ENCODE measurements around the gene RFX6. TPM values are rescaled to one million over a fixed set of nuclear protein-coding genes. Genes with fewer than 3 reads are reported as not detected.

The RFX6 gene
- total RNA-seq, 6 donors from 2014 or later: 0.11 TPM; not detected in 5

DNA sequence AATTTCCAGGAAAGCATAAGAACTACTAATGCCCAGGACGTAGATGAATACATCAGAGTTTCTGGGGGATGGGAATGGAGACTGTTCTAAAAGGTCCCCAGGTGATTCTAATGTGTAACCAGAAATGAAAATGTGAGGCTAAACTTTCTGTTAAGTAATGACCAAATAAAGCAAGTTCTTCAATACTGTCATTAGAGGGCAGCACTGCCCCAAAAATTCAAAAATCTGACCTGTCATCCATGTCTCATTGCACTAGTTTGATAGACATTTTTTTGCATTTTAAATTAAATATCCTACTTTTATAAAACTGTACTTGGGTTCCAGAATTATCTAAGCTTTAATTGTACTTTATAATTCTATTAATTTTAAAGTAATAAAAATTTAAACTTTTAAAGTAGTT is 94.9 kb downstream of the RFX6 start:
- Histone ChIP-seq H3K27ac (no peak overlapping the region), H3K9me3 (no peaks in the 10 kb centered on the region), H3K4me3 (no peak overlapping the region), H3K36me3 (no peaks in the 10 kb centered on the region), H3K27me3 (no peaks in the 10 kb centered on the region), H3K4me1 (no peaks in the 10 kb centered on the region)
- no peak for DNase-seq
- peak in 1 of 2 donors; percentile 58 for ATAC-seq (ENCODE audit: low FRiP score in 2 of 2)
- 0 to 3% methylated on average over 1 of the region's 1 CpG for WGBS, 2 donors
- TF ChIP-seq EP300 (IDR thresholded peaks at IDR 0.05): no peak
- TF ChIP-seq, protein P1, sequence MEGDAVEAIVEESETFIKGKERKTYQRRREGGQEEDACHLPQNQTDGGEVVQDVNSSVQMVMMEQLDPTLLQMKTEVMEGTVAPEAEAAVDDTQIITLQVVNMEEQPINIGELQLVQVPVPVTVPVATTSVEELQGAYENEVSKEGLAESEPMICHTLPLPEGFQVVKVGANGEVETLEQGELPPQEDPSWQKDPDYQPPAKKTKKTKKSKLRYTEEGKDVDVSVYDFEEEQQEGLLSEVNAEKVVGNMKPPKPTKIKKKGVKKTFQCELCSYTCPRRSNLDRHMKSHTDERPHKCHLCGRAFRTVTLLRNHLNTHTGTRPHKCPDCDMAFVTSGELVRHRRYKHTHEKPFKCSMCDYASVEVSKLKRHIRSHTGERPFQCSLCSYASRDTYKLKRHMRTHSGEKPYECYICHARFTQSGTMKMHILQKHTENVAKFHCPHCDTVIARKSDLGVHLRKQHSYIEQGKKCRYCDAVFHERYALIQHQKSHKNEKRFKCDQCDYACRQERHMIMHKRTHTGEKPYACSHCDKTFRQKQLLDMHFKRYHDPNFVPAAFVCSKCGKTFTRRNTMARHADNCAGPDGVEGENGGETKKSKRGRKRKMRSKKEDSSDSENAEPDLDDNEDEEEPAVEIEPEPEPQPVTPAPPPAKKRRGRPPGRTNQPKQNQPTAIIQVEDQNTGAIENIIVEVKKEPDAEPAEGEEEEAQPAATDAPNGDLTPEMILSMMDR (IDR thresholded peaks at IDR 0.05): peak in 5 of 6 experiments; percentile 10 to 40 (median 29)

GRCh38 chr6:116973976-116974375 is 96.9 kb downstream of the RFX6 start:
- DNase-seq (no peak), ATAC-seq (ENCODE audit: low FRiP score in 2 of 2) (no peak)
- H3K27me3 ChIP-seq: no peaks in the 10 kb centered on the region
- H3K27ac ChIP-seq: no peak overlapping the region
- H3K4me1 ChIP-seq: no peaks in the 10 kb centered on the region
- H3K9me3 ChIP-seq: no peaks in the 10 kb centered on the region
- 73 to 79% methylated on average over 5 of the region's 5 CpGs for WGBS, 2 donors
- no peak for TF ChIP-seq EP300 (IDR thresholded peaks at IDR 0.05)
- TF ChIP-seq, protein P1 (IDR thresholded peaks at IDR 0.05): no peak
- no peak for TF ChIP-seq POLR2AphosphoS5 (IDR thresholded peaks at IDR 0.05)
- TF ChIP-seq POLR2A (IDR thresholded peaks at IDR 0.05): no peak
- H3K36me3 ChIP-seq: no peaks in the 10 kb centered on the region
- no peak overlapping the region for H3K4me3 ChIP-seq

DNA sequence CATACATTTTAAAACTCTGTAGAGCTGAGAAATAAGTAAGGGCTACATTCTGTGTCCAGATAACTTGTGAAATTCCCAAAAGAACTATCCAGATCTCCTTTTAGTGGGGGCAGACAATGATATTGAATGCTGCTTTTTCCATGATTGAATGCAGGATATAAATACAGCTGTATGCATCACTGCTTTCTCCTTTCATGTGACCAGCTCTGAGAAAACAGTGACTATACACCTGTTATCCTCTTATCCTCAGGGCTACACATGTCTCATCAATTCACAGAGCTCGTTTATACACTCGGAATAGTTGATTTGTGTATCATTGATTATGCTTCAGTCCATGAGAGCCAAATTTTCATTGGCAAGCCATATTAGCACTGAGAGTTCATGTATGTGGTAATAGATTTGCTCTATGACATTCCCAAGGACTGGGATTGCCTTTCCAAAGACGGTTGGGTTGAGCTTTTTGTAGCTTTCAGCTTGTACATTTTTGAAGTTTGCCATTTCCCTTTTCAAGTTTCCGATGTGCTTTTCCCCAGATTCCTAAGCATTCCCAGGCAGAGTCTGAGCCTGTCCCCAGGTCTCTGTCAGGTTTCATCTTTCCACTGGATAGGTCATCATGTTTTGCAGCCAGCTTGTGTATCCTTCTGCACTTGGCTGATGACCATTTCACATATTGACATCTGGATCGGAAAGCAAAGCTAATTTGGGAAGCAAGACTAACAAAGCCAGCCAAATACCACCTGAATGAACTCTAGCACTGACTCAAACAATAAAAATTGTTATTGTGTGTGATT is 97.7 kb downstream of the RFX6 start:
- WGBS, 2 donors: 67 to 68% methylated on average over 5 of the region's 5 CpGs
- no peak overlapping the region for H3K4me3 ChIP-seq
- H3K36me3 ChIP-seq: no peaks in the 10 kb centered on the region
- DNase-seq (no peak), ATAC-seq (ENCODE audit: low FRiP score in 2 of 2) (no peak)
- no peaks in the 10 kb centered on the region for H3K4me1 ChIP-seq
- no peaks in the 10 kb centered on the region for H3K9me3 ChIP-seq
- H3K27ac ChIP-seq: no peak overlapping the region
- H3K27me3 ChIP-seq: no peaks in the 10 kb centered on the region
- TF ChIP-seq POLR2AphosphoS5 (IDR thresholded peaks at IDR 0.05): no peak
- no peak for TF ChIP-seq EP300 (IDR thresholded peaks at IDR 0.05)
- TF ChIP-seq POLR2A (IDR thresholded peaks at IDR 0.05): no peak
- TF ChIP-seq, protein P1 (IDR thresholded peaks at IDR 0.05): no peak

DNA sequence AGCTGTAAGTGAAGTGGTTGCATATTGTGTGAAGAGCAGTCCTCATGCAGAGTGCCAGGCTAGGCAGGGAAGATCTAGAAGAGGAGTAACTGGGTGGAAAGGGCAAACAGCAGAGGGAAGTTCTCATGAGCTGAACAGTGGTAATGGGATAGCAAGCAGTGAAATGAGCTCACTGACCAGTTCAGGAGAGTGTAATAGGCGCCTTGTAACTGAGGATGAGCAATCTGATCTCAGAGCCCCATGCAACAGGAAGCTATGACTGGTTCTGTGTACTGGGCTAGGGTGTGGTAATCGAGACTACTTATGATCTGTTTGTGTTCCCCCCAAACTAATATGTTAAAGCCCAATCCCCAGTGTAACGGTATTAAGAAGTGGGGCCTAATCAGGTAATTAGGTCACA is 98.6 kb downstream of the RFX6 start:
- no peak overlapping the region for H3K4me3 ChIP-seq
- H3K36me3 ChIP-seq: no peaks in the 10 kb centered on the region
- peak in 1 of 2 donors; percentile 19 for ATAC-seq (ENCODE audit: low FRiP score in 2 of 2)
- no peaks in the 10 kb centered on the region for H3K4me1 ChIP-seq
- H3K9me3 ChIP-seq: no peaks in the 10 kb centered on the region
- TF ChIP-seq EP300 (IDR thresholded peaks at IDR 0.05) (no peak), POLR2AphosphoS5 (IDR thresholded peaks at IDR 0.05) (no peak), POLR2A (IDR thresholded peaks at IDR 0.05) (no peak)
- TF ChIP-seq, protein P1 (IDR thresholded peaks at IDR 0.05): no peak
- WGBS, 2 donors: 76 to 78% methylated on average over 3 of the region's 3 CpGs
- H3K27me3 ChIP-seq: no peaks in the 10 kb centered on the region
- H3K27ac ChIP-seq: no peak overlapping the region
- no peak for DNase-seq

DNA sequence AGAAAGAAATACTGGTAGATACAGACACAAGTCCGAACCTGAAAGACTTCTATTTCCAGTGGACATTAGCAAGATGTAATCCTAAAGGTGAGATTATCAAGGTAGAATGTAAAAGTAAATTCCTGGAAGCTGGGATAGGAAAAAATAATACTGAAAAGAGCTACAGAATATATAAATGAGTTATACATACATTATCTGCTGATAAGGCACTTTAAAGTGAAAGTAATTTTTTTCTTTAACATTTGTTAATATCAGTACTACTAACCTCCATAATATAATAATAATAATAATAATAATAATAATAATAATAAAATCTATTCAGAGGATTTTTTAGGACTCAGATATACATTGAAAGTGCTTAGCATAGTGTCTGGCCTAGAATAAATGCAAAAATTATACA is 102.5 kb downstream of the RFX6 start:
- Histone ChIP-seq H3K27ac (no peak overlapping the region), H3K4me3 (no peak overlapping the region), H3K27me3 (no peaks in the 10 kb centered on the region), H3K4me1 (no peaks in the 10 kb centered on the region), H3K36me3 (no peaks in the 10 kb centered on the region), H3K9me3 (peaks cover 0 to 8% (median 2%) of the 10 kb centered on the region in 4 donors)
- TF ChIP-seq EP300 (IDR thresholded peaks at IDR 0.05) (no peak), POLR2AphosphoS5 (IDR thresholded peaks at IDR 0.05) (no peak)
- ATAC-seq (ENCODE audit: low FRiP score in 2 of 2): no peak
- 75 to 83% methylated on average over 1 of the region's 1 CpG for WGBS, 2 donors
- no peak for DNase-seq

Other genes with a start within 250 kb of the RFX6 start
- gene ZUP1, start 208.5 kb upstream of the RFX6 start, total RNA-seq: 10 to 100 TPM in 2 of 6 donors, 1 to 10 TPM in 4; 4.6 to 17.8 (median 9.5) TPM
- 10 to 100 TPM in 3 of 6 donors, 1 to 10 TPM in 3; 3.1 to 20.1 (median 9.2) TPM for gene KPNA5, start 196.0 kb upstream of the RFX6 start, total RNA-seq
- 10 to 100 TPM in 1 of 6 donors, 1 to 10 TPM in 4, under 1 TPM in 1; 0.89 to 14.3 (median 4.1) TPM for gene FAM162B, start 111.5 kb upstream of the RFX6 start, total RNA-seq
- gene GPRC6A, start 48.2 kb upstream of the RFX6 start, total RNA-seq: not detected

All from upper lobe of left lung (tissue), 6 donors.